NCI-H2171 (cell line): ENCODE results near the gene NPSR1.
"Not testable (repeated sequence)": the region's sequence is repeated elsewhere in the genome, so short reads cannot be mapped to it uniquely, and the experiment has no call there.

Experiments
- DNase-seq: peaks from one replicate; lab custom pipeline; 2025; lab: John Stamatoyannopoulos, UW

Gene NPSR1, protein sequence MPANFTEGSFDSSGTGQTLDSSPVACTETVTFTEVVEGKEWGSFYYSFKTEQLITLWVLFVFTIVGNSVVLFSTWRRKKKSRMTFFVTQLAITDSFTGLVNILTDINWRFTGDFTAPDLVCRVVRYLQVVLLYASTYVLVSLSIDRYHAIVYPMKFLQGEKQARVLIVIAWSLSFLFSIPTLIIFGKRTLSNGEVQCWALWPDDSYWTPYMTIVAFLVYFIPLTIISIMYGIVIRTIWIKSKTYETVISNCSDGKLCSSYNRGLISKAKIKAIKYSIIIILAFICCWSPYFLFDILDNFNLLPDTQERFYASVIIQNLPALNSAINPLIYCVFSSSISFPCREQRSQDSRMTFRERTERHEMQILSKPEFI

DNA sequence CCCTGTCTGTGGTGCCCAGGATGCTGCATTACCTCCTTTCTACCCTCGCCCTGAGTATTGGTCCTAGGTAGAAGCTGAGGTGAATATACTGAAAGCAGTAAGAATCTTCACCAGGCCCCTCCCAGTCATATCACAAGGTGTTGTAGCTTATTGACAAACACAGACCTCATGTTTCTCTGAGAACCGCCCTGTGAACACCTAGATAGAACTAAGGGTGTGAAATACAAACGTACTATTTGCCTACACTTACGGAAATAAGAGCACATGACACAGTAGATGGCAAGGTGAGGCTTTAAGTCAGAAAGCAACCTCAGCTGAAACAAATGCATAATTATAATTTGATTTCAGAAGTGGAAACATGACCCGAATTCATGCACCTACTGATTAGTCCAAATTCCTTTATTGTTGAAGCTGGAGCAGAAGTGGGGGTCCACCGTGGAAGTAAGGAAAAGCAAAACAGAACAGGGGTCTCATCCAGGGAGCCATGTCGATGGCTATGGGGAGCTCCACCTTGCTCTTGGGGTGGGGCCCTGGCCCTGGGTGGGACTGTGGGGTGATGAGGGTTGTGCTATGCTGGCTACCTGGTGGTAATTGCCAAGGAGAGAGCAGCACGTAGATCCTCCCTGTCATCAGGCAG, at the start of gene NPSR1:
TSS of gene NPSR1 (plus strand) at position 587 of the 637 bp plus-strand sequence. CDS start 195 bp downstream, outside the sequence.
- DNase-seq, result no peak

DNA sequence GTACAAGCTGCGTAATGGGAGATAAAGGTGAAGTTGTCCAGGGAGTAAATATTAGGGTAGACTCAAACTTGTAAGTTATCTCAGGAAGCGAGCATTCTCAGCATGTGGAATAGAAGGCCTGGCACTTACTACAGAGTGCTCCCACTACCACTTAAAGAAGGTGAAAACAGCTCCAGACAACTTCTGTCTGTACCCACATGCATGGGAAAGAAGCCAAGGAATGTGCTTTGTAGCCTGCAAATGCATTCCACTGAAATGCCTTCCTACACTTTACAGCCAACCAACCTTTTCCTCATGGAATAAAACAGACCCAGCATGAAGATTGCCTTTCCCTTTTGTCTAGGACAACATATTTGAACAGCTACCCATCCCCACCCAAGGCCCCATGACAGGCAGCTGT, 45.4 kb upstream of the NPSR1 start:
- no peak for DNase-seq

DNA sequence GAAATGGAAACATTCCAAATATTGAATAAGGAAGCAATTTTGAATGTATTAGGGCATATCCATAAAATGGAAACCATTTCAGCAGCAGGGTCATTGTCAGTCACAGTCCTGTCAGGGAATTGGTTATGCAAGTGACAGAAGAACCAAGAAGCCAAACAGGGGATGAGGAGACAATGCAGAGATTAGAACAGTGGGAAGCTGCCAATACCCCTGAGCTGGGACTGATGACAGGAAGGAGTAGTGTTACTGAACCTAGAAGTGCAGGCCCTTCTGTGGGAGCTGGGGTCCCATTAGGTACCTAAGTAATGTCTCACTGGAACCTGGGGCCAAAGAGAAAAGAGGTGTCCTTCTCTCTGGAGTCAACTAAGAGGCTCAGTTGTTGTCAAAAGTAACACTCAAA, 37.6 kb upstream of the NPSR1 start:
- DNase-seq, result no peak

DNA sequence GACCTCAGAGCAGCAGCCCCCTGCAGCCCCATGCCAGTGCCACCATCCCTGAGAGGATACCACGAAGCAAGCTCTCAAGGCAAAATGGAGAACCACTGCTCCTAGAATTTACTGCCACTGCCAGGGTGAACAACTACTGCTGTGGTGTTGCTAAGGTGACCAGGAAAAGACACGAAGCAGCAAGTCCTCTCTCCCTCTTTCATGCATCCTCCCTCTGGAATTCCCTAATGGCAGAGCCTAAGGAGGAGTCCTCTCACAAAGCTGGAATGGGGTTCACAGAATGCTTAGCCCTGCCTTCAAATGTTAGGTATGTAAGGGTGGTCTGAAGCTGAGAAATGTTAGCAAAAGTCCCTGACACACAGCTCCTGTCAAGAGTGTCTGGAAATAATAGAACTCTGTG, 35.8 kb upstream of the NPSR1 start:
- no peak for DNase-seq

DNA sequence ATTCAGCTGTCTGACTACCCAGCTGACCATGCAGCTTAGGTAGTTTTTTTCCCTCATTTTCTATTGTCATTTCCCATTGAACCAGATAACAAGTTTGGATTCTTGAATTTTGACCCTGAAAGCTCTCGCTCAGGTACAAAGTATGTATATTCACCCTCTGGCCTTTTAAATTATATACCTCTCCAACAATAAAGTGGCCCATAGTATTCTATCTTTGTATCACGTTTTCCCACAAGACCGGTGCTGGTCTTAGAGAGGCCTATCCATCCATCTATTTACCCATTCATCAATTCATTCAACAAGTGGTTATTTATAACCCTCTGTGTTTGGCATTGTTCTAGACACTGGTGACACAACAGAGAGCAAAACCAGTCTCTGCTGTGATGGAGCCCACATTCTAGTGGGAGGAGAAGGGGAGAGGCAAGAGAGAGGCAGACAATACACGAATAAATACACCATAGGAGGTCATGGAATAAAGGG, 35.2 kb upstream of the NPSR1 start:
- no peak for DNase-seq

DNA sequence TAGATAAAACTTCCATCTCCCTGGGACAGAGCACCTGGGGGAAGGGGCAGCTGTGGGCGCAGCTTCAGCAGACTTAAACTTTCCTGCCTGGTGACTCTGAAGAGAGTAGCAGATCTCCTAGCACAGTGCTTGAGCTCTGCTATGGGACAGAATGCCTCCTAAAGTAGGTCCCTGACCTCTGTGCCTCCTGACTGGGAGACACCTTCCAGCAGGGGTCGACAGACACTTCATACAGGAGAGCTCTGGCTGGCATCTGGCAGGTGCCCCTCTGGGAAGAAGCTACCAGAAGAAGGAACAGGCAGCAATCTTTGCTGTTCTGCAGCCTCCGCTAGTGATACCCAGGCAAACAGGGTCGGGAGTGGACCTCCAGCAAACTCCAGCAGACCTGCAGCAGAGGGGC, 29.4 kb upstream of the NPSR1 start:
- not testable (repeated sequence) for DNase-seq

DNA sequence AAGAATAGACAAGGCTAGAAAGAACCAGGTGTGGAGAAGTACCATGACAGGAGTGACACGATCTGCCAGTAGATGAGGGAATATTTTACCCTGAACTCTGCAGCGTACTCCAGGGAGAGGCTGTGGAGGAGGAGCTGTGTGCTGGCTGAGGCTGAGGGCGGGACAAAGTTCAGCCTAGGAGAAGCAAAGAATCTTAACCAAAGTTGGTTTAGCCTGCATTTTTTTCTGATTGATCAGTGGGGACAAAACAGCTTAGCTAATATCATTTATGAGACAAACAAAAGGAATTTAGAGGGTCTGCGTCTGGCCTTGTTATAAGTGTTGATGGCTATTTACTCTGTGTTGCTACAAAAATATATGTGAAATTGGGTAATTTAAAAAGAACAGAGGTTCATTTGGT, 5.2 kb upstream of the NPSR1 start:
- no peak for DNase-seq

DNA sequence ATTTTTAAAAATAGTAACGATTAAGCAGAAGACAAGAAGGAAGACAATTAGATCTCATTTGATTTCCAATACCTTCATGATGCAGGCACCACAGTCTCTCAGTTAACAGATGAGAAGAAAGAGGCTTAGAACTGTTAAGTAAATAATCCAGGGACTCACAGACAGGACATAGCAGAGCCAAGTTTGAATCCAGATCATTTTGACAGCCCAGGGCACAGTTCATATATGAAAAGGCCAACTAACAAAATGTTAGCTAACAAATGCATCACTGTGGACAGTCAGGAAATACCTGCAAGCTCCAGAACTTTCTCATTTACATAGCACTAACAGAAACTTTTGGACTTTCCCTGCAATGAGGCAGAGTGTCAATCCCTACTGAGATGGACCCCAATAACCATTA, 4.2 kb upstream of the NPSR1 start:
- DNase-seq, result no peak

DNA sequence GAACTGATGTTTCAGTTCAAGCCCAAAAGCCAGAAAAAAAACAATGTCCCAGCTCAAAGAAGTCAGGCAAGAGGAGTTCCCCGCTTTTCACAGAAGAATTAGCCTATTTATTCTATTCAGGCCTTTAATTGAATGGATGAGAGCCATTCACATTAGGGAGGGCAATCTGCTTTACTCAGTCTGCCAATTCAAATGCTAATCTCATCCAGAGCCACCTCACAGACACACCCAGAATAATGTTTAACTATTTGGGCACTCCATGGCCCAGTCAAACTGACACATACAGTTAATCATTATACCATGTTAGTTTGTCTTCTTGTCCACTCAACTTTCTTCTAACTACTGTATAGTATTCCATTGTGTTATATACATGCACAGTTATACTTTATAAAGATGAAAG, 2.6 kb upstream of the NPSR1 start:
- no peak for DNase-seq

DNA sequence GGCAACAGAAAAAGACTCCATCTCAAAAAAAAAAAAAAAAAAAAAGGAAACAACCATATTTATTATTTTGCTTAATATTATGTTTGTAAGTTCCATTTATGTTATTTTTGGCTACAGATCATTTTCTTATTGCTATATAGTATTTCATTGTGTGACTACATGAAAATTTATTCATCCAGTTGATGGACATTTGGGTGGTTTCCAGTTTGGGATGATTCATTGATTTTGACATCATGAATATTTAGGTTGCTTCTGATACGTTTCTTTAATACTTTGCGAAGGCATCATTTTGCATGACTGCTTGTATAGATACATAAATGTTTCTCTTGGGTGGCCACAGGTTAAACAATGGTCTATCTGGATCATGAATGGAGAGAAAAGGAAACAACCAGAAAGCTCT, 2.0 kb upstream of the NPSR1 start:
- no peak for DNase-seq

DNA sequence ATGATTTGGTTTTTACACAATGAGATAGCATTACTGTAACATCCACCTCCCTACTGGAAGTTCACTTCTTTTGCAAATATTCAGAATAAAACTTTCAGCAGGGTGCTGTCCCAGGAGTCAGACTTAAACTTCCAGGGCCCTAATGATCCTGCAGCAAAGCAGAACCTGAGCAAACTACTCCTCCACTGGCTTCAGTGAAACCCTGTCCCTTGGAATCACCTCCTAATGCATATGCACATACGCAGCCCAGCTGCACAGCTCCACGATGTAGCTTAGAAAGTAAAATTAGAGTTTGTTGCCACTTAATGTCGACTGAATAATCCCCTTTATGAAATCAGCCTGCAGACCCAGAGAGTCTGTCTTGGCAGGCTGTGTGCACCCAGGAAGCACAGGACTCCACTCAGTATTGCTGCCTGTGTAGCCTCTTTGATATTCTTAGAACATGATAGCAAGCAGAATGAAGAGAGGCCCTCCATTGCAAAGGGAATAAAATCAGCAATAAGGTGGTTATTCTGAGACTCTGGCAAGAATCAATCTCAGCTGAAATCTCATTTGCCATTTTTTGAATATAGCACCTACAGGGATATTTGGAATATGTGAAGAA, 1.6 kb downstream of the NPSR1 start:
- DNase-seq, result no peak

DNA sequence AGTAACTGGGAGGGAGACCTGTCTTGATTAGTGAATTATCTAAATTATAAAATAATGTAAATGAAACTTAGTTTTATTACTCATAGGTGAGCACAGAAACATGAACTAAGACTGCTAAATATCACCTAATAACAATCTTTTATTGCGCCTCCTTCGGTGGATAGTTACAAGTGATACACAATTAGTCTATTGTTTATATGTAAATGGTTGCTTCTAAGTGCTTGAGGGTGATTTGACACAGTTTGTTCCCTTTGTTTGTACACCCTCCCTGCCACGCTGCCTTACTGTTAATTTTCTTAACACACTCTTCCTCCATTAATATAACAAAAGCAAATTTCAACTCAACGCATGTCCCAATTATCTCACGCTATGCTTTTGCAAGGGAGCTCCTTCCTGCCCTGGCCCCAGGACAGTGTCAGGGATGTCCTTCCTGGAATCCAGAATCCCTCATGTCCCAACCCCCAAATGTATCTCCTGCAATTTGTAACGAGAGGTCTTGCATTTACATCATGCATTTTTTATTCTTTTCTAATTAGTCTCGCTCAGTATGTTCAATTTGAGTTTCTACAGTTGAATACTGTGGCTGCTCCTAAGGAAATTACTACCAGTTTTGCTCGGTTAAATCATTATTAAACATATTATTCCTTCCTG, 4.2 kb downstream of the NPSR1 start:
- DNase-seq, result no peak

DNA sequence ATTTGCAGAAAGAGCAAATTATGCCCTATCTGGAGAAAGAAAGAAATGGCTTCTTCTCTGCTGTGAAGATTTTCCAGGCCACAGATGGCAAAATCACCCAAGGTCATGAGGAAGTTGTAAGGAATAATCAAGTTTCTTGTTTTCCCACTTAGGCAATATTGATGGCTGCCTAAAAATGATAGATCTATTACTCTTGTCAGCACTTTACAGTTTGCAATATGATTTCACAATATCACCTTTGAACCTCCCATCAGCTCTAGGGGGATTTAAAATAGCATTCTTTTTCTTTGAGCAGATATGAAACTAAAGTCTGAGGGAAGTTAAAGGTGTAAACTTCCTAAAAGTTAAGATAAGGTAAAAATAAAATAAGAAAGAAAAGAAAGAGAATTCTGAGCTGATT, 6.7 kb downstream of the NPSR1 start:
- no peak for DNase-seq

DNA sequence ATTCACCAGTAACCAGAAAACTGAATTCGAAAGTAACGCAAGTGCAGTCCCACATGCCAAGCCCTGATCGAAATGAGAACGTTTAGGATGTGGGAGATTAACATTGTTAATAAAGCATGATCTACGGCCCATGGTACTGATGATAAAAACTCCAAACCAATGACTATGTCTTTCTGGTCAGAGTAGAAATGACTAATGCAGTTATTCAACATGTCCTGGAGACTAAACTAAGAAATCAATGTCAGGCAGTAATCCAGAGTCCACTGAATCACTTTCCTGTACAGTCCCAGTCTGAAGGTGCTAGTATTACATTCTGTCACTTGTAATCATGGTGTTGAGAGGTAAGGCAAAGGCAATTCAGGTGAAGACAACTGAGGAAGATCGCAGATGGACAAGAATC, 14.4 kb downstream of the NPSR1 start:
- DNase-seq, result no peak

DNA sequence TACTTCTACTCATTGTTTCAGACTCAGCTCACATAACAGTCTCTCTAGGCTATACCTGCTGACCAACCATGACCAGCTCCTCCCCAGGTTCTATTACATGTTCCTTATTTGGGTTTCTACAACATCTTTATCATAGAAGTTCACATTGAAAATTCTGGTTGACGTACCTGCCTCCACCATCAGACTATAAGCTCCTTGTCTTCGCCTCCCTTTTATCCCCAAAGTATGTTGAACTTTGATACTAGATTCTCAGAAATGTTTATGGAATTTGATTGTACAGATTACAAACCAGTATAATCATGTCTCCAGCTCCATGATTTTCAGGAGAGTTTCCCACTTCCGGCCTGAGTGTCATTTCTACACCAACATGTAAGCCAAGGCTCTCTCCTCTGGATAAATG, 15.0 kb downstream of the NPSR1 start:
- no peak for DNase-seq

DNA sequence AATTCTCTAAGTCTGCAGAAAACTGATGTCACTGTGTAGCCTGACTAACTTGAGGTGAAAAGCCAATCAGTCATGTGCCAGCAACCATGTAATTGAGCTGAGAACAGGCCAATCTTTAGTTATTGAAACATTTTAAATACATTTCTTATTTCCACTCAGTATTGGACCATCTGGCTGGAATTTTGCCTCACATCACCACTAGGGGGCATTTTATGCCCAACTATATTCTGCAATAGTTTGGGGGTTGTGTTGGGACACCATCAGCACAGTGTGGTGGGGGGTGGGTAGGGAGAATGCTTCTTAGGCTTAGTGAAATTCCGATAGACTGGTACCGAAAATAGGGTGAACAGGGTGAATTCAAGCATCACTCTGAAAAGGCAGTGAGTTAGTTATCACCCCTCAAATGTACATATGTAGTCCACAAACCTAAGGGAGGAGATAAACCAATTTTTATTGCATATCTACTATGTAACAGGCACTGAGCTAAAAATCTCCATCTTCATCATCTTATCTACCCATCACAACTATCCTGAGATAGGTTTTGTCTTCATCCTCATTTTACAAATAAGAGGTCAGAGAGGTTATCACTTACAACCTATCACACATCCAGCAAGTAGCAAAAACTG, 17.8 kb downstream of the NPSR1 start:
- no peak for DNase-seq

DNA sequence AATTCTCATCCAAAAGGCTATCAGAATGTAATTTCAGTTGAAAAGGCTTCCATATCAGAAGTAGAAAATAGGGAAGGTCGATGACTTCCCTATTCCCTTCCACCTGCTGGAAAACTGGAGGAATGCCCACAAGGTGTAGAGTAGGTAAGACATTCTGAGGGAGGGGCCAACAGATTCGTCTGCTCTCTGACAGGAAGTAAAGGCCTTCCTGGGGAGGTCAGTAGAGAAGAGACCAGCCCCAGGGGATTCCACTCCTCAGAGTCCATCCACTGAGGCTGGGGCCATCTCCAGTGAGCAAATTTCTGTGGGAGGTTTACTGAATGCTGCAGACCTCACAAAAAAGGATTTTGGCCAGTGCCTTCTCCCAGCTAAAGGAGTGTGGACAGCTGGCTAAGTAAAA, 19.5 kb downstream of the NPSR1 start:
- no peak for DNase-seq

DNA sequence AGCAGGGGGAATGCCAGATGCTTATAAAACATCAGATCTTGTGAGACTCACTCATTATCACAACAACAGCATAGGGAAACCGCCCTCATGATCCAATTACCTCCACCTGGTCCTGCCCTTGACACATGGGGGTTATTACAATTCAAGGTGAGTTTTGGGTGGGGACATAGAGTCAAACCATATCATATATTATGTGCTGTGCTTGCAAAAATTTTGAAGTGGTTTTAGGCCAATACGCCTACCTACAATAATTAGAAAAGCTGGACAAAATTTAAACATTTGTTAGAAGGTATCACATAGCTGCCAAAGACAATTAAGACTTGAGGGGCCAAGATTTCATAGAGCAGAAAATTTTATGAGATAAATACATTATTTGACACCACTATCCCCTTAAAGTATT, 29.5 kb downstream of the NPSR1 start:
- DNase-seq, result peak; percentile 10

DNA sequence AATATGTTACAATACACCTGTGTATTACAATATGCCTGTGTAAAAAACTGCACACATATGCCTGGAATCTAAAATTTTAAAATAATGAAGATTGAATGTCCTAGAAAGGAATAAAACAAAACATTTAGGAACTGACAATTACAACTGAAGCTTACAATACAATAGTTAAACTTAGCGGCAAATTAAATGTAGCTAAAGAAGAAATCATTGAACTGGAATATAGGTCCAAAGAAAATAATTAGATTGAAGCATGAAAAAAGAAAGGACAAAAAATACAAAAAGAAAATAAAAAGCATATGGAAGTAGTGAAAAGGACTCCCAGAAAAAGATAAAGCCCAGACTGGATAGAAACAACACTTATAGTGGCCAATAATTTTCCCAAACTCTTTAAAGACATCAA, 38.4 kb downstream of the NPSR1 start:
- DNase-seq, result no peak

DNA sequence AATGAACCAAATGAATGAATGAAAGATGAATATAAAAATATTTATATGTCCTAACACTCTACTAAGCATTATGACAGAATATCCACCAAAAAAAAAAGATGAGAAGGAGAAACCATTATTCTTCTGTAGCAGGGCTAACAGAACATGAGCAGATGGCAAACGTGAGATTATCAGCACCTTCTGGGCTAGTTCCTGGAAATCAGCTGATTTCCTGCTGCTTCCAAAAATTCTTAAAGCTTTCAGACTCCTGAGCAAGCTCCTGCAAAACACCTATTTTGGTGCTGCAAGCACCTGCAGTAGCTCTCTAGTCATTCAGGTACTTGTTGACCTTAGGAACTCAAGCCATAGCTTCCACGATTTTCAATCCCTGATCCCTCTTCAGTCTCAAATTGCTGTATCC, 51.8 kb downstream of the NPSR1 start:
- no peak for DNase-seq

DNA sequence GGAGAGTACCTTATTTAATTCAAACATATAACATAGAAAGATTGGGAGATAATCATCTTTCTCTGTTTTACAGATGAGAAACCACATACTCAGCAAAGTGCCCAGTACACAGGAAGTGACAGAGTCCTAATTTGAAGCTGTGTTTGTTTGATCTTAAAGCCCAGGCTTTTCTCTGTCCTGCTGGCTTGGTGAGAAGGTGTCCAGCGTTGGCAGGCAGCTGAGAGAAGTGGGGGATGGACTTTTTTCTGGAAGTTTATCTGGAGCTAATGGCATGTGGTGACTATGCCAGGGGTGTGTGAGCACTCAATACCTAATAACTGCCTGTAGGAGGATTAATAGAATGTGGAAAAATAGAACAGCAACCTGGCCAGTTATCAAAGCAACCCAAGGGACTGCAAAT, 60.8 kb downstream of the NPSR1 start:
- no peak for DNase-seq

DNA sequence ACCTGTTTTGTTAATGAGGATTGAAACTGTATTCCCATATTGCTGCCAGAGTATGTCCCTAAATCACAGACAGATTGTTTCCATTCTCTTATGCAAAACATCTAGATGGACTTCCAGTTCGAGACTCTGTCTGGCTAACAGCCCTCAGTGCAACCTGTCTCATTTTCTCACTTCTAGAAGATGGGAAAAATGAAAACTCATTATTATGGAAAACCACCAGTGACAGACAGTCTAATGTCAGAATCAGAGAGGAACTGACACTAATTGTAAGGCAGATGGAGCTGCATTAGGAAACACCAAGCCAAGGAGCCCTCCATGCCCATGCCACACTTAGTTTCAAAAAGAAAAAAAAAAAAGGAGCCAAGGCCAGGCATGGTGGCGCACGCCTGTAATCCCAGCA, 61.6 kb downstream of the NPSR1 start:
- no peak for DNase-seq
